Uterus (tissue), 4 donors: Measurements from ENCODE around the gene HLCS. TPM values are rescaled to one million over a fixed set of nuclear protein-coding genes. Genes with fewer than 3 reads are reported as not detected.

ENCODE experiments used
- DNase-seq, 2 donors: peaks; one replicate each; pipeline ENCODE4 v3.0.0-alpha.2; 2019 to 2020
- H3K27ac ChIP-seq, 2 donors: fragments of 200-600 bp; sonication (generic); 1 replicate in 1 of 2; 2 replicates in 1 of 2; pipeline ENCODE4 v1.5.1; 2016 to 2018
- H3K27me3 ChIP-seq, 2 donors: fragments of 200-600 bp; sonication (generic); one replicate each; pipeline ENCODE4 v1.5.1; 2018 to 2019; ENCODE audit warnings: control low read depth in 1 of 2
- H3K36me3 ChIP-seq, 2 donors: fragments of 200-600 bp; sonication (generic); one replicate each; pipeline ENCODE4 v1.5.1; 2019; ENCODE audit warnings: control low read depth in 1 of 2
- H3K4me1 ChIP-seq, 2 donors: fragments of 200-600 bp; sonication (generic); one replicate each; pipeline ENCODE4 v1.5.1; 2018 to 2019; ENCODE audit warnings: control low read depth in 1 of 2
- H3K4me3 ChIP-seq, 2 donors: fragments of 200-600 bp; sonication (generic); 1 replicate in 1 of 2; 2 replicates in 1 of 2; pipeline ENCODE4 v1.5.1; 2018 to 2019; ENCODE audit warnings: mild to moderate bottlenecking in 1 of 2
- H3K9me3 ChIP-seq, 2 donors: fragments of 200-600 bp; sonication (generic); one replicate each; pipeline ENCODE4 v1.5.1; 2019; ENCODE audit warnings: control low read depth in 1 of 2
- POLR2A ChIP-seq, 2 donors: fragments of 450-650 bp; IDR thresholded peaks; one replicate each; pipeline ENCODE4 v1.6.1; 2016; ENCODE audit warnings: antibody characterized with exemption in 2 of 2, mild to moderate bottlenecking in 1 of 2, moderate library complexity in 1 of 2
- intact Hi-C: fragments of 100-400 bp; cut with DNase I; formaldehyde crosslinking; loops from one replicate; pipeline ENCODE4 v1.15.1; 2023; ENCODE audit warnings: low total_unique reads
- total RNA-seq, 4 donors: library from RNA; depleted of rRNA in 3 of 4; stranded (reverse); fragments of >200 nt in 3 of 4; gene quantifications; one replicate each; pipeline versions ENCODE4 v1.1.0 to v1.2.4, GENCODE V29; 2014 to 2023
- TF ChIP-seq, protein P1 (sequence below), 4 experiments: fragments of 200-600 bp in 2 of 4; fragments of 450-650 bp in 2 of 4; sonication (generic) in 2 of 4; IDR thresholded peaks; one replicate each; pipeline ENCODE4 v1.5.1; 2016 to 2019; ENCODE audit warnings: antibody characterized with exemption in 4 of 4, mild to moderate bottlenecking in 2 of 4, moderate library complexity in 1 of 4
- donor health status: DM: yes; HTN: yes; CAD: no.

HLCS gene
- total RNA-seq, 4 donors from 2014 or later, result 3.8 to 31.4 (median 15.4) TPM

DNA sequence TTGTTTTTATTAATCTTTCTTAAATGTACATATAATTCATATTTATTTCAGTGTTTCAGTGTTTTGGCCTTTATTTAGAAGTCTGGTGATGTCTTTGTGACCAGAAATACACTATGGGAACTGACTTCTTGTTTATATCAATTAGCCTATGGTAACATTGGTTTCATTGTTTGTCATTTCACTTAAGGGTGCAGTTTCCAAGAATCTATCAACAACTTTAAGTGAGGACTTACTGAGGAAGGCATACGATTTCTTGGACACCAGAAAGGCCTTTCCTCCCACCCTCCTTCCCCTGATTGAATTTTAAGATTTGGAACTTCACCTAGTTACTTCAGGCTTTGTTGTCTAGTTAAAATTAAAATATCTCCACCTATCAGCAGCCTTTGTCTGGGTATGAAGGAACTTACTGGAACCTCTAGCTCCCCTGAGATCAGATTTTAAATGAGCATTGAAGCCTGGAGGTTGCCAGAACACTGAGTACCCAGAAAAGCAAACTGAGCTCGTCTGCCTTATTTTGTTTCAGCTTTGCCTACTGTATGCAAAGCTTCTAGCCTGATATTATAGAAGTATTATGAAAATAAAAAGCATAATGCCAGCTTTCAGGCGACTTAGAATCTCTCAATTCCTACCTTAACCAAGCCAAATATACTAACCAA lies 34.2 kb downstream of the HLCS start:
- H3K9me3 ChIP-seq, result no peaks in the 10 kb centered on the region
- H3K36me3 ChIP-seq, result no peaks in the 10 kb centered on the region
- TF ChIP-seq POLR2A (IDR thresholded peaks at IDR 0.05), result no peak
- TF ChIP-seq, protein P1, sequence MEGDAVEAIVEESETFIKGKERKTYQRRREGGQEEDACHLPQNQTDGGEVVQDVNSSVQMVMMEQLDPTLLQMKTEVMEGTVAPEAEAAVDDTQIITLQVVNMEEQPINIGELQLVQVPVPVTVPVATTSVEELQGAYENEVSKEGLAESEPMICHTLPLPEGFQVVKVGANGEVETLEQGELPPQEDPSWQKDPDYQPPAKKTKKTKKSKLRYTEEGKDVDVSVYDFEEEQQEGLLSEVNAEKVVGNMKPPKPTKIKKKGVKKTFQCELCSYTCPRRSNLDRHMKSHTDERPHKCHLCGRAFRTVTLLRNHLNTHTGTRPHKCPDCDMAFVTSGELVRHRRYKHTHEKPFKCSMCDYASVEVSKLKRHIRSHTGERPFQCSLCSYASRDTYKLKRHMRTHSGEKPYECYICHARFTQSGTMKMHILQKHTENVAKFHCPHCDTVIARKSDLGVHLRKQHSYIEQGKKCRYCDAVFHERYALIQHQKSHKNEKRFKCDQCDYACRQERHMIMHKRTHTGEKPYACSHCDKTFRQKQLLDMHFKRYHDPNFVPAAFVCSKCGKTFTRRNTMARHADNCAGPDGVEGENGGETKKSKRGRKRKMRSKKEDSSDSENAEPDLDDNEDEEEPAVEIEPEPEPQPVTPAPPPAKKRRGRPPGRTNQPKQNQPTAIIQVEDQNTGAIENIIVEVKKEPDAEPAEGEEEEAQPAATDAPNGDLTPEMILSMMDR (IDR thresholded peaks at IDR 0.05), result no peak
- no peak for DNase-seq
- H3K4me3 ChIP-seq, result no peak overlapping the region
- no peaks in the 10 kb centered on the region for H3K27me3 ChIP-seq
- H3K27ac ChIP-seq, result no peak overlapping the region
- intact Hi-C loops, result no loop called here
- no peaks in the 10 kb centered on the region for H3K4me1 ChIP-seq

DNA sequence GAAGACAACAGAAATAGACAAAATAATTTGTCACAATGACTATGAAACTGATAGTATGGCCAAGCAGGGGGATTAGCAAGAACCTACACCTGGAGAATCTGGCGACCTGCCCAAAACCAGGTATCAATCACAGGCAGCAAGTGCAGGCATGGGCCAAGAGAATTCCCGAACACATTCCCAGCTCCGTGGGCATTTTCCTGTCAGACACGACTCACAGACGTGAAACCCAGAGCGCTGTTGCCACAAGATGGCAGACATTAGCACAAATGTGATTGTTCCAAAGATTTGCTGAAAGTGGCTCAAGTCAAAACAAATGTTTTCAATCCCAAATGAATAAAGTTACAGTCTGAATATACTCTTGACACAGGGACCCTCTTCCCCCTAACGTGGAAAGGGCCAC lies 36.8 kb downstream of the HLCS start:
- Histone ChIP-seq H3K9me3 (no peaks in the 10 kb centered on the region), H3K4me1 (no peaks in the 10 kb centered on the region), H3K27me3 (no peaks in the 10 kb centered on the region), H3K27ac (no peak overlapping the region), H3K4me3 (no peak overlapping the region), H3K36me3 (no peaks in the 10 kb centered on the region)
- no peak for DNase-seq
- TF ChIP-seq, protein P1 (IDR thresholded peaks at IDR 0.05), result no peak
- TF ChIP-seq POLR2A (IDR thresholded peaks at IDR 0.05), result no peak
- intact Hi-C loops, result loop anchor here (5.0 kb wide), 1 partner anchor 427 kb away; no protein-coding TSS in a partner anchor

DNA sequence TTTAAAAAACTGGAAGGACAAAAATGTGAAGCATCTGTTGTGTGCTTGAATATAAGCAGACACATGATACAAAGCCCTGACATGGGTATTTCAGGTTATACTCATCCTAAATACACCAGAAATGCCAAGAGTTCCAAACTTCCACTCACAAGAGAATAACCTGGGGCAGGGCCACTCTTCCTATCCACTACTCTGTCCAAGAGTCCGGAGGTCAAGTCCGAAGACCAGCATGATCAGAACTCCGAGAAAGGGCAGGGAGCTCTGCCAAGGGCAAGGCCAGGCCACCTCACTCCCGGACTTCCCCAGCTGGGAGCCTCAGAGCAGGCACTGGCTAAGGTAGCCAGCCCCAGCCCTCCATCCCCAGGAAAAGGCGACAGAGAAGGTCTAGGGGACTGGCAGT lies 37.5 kb downstream of the HLCS start:
- Histone ChIP-seq H3K27ac (no peak overlapping the region), H3K27me3 (no peaks in the 10 kb centered on the region), H3K36me3 (no peaks in the 10 kb centered on the region), H3K9me3 (no peaks in the 10 kb centered on the region), H3K4me1 (no peaks in the 10 kb centered on the region), H3K4me3 (no peak overlapping the region)
- no peak for TF ChIP-seq POLR2A (IDR thresholded peaks at IDR 0.05)
- TF ChIP-seq, protein P1 (IDR thresholded peaks at IDR 0.05), result no peak
- intact Hi-C loops, result loop anchor here (5.0 kb wide), 1 partner anchor 427 kb away; no protein-coding TSS in a partner anchor
- no peak for DNase-seq

DNA sequence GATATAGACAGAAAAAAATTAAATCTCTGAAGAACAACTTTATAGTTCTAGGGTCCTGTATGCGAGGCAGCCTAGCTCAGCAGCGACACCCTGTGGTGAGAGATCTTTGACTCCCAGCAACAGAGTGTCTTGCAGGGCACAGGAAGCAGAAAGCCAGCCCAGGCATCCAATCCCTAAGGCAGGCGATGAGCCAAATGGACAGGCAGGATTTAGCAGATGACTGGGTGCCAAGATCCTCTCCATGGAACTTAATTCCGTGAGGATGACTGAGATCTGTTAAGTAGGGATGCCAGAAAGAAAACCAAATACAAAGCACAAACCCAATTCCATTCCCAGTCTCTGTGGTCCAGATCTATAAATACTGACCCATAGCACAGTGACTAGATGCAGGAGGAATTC lies 38.8 kb downstream of the HLCS start:
- no peaks in the 10 kb centered on the region for H3K36me3 ChIP-seq
- no peaks in the 10 kb centered on the region for H3K4me1 ChIP-seq
- DNase-seq, result peak; percentile 72 to 75
- no peaks in the 10 kb centered on the region for H3K9me3 ChIP-seq
- intact Hi-C loops, result loop anchor here (5.0 kb wide), 1 partner anchor 425 kb away; no protein-coding TSS in a partner anchor
- TF ChIP-seq, protein P1 (IDR thresholded peaks at IDR 0.05), result peak; percentile 67 to 85 (median 78)
- TF ChIP-seq POLR2A (IDR thresholded peaks at IDR 0.05), result no peak
- H3K27ac ChIP-seq, result no peak overlapping the region
- no peaks in the 10 kb centered on the region for H3K27me3 ChIP-seq
- no peak overlapping the region for H3K4me3 ChIP-seq

DNA sequence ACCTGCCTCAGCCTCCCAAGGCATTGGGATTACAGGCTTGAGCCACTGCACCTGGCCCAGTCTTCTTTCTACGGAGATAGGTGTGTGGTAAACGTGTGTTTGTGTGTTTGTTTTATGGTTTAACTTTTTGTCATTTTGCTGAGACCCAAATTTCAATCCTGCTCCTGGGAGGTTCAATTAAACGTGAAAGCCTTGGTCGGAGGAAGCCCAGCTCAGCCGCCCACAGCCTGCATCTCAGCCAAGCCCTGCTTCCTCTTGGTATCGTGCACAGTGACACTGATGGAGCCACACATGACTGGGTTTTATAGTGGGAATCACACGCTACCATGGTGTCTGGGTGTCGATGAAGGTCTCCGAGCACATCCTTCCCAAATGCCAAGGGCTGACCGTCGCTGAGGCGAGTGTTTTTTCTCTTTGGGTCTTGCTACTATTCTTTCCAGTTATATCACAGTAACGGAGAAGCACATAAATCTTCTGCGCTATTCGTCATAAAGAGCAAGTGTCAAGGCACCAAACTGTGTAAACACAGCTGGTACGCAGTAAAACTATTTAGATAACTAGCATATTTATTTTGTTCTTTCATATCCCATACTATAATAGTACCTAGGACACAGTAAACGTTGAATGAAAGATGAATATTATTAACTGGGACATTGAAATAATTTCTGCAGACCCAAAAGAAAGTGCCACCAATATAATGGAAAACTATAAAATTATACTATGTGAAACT lies 39.3 kb downstream of the HLCS start:
- TF ChIP-seq, protein P1 (IDR thresholded peaks at IDR 0.05), result no peak
- no peak for TF ChIP-seq POLR2A (IDR thresholded peaks at IDR 0.05)
- no peak for DNase-seq
- intact Hi-C loops, result loop anchor here (5.0 kb wide), 1 partner anchor 425 kb away; no protein-coding TSS in a partner anchor
- Histone ChIP-seq H3K9me3 (no peaks in the 10 kb centered on the region), H3K4me3 (no peak overlapping the region), H3K27ac (no peak overlapping the region), H3K27me3 (no peaks in the 10 kb centered on the region), H3K36me3 (no peaks in the 10 kb centered on the region), H3K4me1 (no peaks in the 10 kb centered on the region)
